Stimulated activated naive CD8-positive, alpha-beta T cell treated with anti-CD3 and anti-CD28 coated beads, Interleukin-15, amount 100 ng/mL, for 72 hours (primary cell): ENCODE results near the gene TTC4.

ENCODE experiments used
- ATAC-seq: fragments of 150-1000 bp; cut with Tn5 transposase; 2 replicates; pipeline ENCODE4 v1.10.0; 2021; ENCODE audit warnings: mild to moderate bottlenecking, moderate library complexity
- DNase-seq, 2 donors: peaks; one replicate each; pipeline ENCODE4 v3.0.0; 2021 to 2022
- H3K27ac Mint-ChIP-seq, 2 donors: one replicate each; pipeline ENCODE4 v1.8.0; 2022; ENCODE audit warnings: mild to moderate bottlenecking in 2 of 2, mixed read lengths in 2 of 2, moderate library complexity in 2 of 2
- H3K27me3 Mint-ChIP-seq: one replicate; pipeline ENCODE4 v1.8.0; 2022; ENCODE audit warnings: mixed read lengths
- H3K4me1 Mint-ChIP-seq: one replicate; pipeline ENCODE4 v1.8.0; 2022; ENCODE audit warnings: mild to moderate bottlenecking, mixed read lengths
- H3K4me3 Mint-ChIP-seq, 2 donors: one replicate each; pipeline ENCODE4 v1.8.0; 2022; ENCODE audit warnings: mild to moderate bottlenecking in 2 of 2, mixed read lengths in 2 of 2, moderate library complexity in 1 of 2
- H3K9me3 Mint-ChIP-seq, 2 donors: one replicate each; pipeline ENCODE4 v1.8.0; 2022; ENCODE audit warnings: mixed read lengths in 2 of 2

The TTC4 gene

DNA sequence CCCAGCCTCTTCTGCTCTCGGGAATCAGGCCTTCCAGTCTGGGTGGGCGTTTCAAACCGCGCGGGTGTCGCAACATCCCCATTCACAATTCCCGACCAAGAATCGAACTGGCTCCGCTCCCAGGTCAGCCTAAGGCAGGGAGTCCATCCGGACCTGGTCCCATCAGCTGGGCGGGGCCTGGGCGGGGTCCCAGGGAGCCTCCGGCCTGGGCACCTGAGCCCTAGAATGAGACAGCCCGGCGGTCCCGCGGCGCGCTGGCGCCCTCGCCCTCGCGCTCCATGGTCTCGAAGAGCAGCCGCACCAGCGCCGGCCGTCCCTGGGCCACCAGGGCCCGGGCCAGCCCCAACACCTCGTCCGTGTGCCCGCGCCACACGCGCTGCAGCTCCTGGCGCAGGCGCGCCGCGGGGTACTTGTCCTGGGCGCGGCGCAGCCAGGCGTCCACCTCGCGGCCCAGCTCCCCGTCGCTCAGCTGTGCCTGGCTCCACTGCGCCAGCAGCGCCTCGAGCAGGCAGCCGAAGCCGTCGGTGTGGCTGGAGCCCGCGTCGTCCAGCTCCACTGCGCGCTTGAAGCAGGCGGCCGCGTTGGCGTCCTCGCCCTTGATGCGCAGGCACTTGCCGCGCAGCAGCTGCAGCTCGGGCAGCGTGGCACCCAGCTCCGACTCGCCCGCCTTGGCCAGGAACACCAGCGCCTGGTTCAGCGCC lies 65.5 kb downstream of the TTC4 start:
- Mint-ChIP-seq H3K9me3 (no peaks in the 10 kb centered on the region), H3K4me1 (no peaks in the 10 kb centered on the region), H3K27me3 (no peaks in the 10 kb centered on the region), H3K27ac (no peak overlapping the region), H3K4me3 (no peak overlapping the region)
- ATAC-seq (peak; percentile 40), DNase-seq (no peak)

DNA sequence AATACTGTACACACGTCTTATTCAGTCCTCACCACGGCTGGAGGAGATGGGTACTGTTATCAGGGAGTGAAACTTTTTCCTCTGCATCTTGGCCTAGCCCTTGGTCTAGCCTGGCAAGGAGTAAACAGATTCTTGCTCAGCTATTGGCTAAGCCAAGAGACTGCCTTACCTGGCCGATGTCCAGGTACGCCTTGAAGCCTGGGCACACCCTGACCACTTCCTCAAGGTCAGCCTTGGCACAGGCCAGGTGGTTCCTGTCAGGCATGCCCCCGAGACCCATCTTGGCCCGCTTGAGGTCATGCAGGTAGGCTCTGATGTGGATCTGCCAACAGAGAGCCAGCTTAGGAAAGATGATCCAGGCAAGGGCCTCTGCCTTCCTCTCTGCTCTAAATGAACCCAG lies 66.5 kb downstream of the TTC4 start:
- no peak for ATAC-seq
- Mint-ChIP-seq H3K9me3 (no peaks in the 10 kb centered on the region), H3K4me1 (no peaks in the 10 kb centered on the region), H3K4me3 (no peak overlapping the region), H3K27me3 (no peaks in the 10 kb centered on the region), H3K27ac (no peak overlapping the region)
- no peak for DNase-seq

DNA sequence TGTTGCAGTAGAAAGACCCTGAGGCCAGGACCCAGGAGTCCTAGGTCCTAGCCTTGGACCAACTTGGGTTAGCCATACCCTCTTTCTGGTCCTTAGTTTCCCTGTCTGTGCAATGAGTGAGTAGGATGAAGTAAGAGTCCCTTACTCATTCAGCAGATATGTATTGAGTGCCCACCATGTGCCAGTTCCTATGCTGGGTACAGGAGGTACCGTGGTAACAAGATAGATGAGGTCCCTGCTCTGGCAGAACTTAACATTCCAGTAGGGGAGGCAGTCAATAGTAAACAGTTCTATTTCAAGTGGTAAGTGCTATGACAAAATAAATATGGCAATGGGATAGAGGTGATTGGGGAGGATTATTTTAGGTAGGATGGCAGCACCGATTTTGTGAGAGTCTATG lies 66.9 kb downstream of the TTC4 start:
- no peak overlapping the region for H3K4me3 Mint-ChIP-seq
- H3K27me3 Mint-ChIP-seq: no peaks in the 10 kb centered on the region
- H3K27ac Mint-ChIP-seq: no peak overlapping the region
- no peak for ATAC-seq
- DNase-seq: no peak
- no peaks in the 10 kb centered on the region for H3K9me3 Mint-ChIP-seq
- H3K4me1 Mint-ChIP-seq: no peaks in the 10 kb centered on the region

DNA sequence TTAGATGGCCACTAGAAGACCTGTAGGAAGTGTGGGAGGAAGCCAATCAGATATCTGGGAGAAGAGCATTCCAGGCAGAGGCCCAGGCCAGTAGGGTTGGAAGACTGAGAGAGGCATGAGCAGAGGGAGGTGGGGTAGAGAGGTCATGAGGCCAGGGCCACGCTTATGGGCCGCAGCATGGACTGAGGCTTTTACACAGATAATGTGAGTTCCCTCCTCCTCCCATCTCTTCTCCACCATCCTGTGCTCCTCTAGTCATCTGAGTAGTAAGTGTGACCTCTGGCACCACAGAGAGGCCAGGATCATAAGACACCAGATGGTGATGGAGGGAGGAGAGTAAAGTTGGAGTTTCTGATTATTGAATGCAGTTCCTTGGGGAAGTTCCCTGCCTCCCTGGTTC lies 68.4 kb downstream of the TTC4 start:
- no peak overlapping the region for H3K4me3 Mint-ChIP-seq
- H3K27ac Mint-ChIP-seq: no peak overlapping the region
- H3K27me3 Mint-ChIP-seq: no peaks in the 10 kb centered on the region
- no peaks in the 10 kb centered on the region for H3K9me3 Mint-ChIP-seq
- ATAC-seq (no peak), DNase-seq (no peak)
- H3K4me1 Mint-ChIP-seq: no peaks in the 10 kb centered on the region

DNA sequence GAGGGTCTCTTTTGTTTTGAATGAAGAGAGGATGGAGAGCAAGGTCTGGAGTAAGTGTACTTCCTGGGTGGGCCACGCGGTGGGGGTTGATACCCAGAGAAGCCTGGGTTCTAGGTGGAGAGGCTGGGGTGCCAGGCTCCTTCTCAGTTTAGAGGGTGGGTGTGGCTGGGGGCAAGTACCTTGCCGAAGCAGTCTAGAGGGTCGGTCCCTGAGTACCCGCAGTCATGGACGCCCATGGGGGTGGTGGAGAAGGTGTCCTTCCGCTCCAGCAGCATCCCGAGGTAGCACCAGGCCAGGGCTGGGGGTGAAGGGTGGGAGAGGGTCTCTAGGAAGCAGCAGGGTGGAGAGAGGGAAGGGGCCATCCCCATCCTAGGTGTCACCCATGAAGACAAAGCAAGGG lies 71.1 kb downstream of the TTC4 start:
- Mint-ChIP-seq H3K27ac (peak overlapping the region in 1 of 2 donors; percentile 7), H3K4me1 (no peaks in the 10 kb centered on the region)
- no peak for ATAC-seq

DNA sequence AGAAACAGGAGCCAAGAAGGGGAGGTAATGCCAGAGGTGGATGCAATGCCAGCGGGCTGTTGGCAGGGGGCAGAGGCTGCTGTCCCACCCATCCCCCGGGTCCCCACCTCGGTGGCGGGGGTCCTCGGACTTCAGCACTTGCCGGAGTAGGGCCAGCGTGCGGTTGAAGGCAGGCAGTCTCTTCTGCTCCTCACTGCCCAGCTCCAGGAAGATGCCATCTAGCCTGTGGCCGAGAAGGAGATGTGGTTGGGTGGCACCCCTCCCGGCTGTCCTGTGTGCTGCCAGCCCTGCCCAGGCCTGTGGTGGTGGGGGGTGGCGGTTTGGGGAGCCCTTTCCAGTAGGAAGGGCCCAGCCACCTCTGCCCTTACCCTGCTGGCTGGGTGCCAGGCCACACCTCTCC lies 71.9 kb downstream of the TTC4 start:
- ATAC-seq (peak; percentile 29), DNase-seq (no peak)
- Mint-ChIP-seq H3K27ac (peak overlapping the region in 1 of 2 donors; percentile 77), H3K27me3 (no peaks in the 10 kb centered on the region), H3K4me1 (no peaks in the 10 kb centered on the region), H3K9me3 (no peaks in the 10 kb centered on the region), H3K4me3 (no peak overlapping the region)

More for the DNA sequence above, 71.1 kb downstream of the TTC4 start:
- H3K9me3 Mint-ChIP-seq: no peaks in the 10 kb centered on the region
- no peaks in the 10 kb centered on the region for H3K27me3 Mint-ChIP-seq
- no peak for DNase-seq
- H3K4me3 Mint-ChIP-seq: no peak overlapping the region

DNA sequence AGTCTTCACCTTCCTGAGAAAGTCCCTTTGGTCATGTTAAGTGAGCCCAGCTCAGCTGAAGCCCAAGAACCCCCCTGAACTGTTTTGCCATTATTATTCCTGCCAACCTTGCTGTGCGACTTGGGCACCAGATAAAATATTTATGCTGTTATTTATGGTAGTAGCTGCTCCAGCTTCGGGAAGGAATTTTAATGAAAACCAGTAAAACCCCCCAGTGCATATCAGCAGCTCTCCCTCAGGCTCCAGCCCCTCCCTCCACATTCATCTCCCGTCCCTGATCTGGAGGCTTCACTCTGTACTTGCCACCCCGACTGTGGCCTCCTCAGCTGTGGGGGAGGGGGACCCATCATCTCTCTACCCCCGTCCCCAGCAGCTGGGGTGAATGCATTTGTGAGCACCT lies 72.8 kb downstream of the TTC4 start:
- H3K4me3 Mint-ChIP-seq: no peak overlapping the region
- peak overlapping the region in 1 of 2 donors; percentile 30 for H3K27ac Mint-ChIP-seq
- H3K27me3 Mint-ChIP-seq: no peaks in the 10 kb centered on the region

DNA sequence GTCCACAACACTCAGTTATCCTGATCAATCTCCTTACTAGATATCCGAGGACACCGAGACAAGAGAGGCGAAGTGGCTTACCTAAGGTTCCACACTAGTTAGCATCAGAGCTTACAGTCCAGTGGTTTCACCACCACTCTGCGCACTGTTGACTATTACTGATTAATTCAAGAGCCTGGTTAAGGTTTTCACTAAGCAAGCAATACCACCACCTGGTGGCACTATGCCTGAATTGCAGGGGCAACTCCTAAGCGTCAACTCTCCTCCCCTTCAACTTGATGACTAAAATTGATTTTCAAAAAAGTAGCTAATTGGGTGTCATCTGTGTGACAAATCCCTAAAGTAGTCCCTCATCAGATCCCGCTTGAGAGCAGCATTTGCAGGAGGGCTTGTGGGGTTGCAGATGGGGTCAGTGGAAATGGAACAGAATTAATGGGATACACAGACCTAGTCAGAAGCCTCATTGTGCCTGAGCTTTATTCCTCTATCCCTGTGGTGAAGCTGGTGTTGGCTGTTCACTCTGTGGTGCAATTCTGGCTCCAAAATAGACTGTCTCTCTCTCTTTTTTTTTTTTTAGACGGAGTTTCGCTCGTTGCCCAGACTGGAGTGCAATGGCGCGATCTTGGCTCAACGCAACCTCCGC lies 76.3 kb downstream of the TTC4 start:
- Mint-ChIP-seq H3K4me1 (peaks cover 14% of the 10 kb centered on the region), H3K27me3 (no peaks in the 10 kb centered on the region), H3K27ac (no peak overlapping the region), H3K9me3 (no peaks in the 10 kb centered on the region), H3K4me3 (no peak overlapping the region)
- ATAC-seq: no peak
- DNase-seq: peak; percentile 39 to 63

More for the DNA sequence above, 72.8 kb downstream of the TTC4 start:
- H3K9me3 Mint-ChIP-seq: no peaks in the 10 kb centered on the region
- no peak for DNase-seq
- ATAC-seq: no peak
- no peaks in the 10 kb centered on the region for H3K4me1 Mint-ChIP-seq
